D721Med (cell line): ENCODE measurements around the gene AATF.

Experiments used
- DNase-seq: peaks from one replicate; pipeline ENCODE4 v3.0.0; 2011; ENCODE audit warnings: low spot score; ENCODE audit not compliant: insufficient read length
- FAIRE-seq: peaks from 2 replicates; lab custom pipeline; 2011; peaks lifted over from hg19 to GRCh38; lab: Jason Lieb, UNC
- CTCF ChIP-seq: IDR thresholded peaks from 2 replicates; pipeline ENCODE4 v1.5.1; 2012; ENCODE audit warnings: mild to moderate bottlenecking, control low read depth; ENCODE audit not compliant: insufficient read depth; ENCODE audit errors: missing control alignments

Gene AATF

GRCh38 chr17:37103231-37103630 lies 154.5 kb downstream of the AATF start:
- FAIRE-seq: no peak
- TF ChIP-seq CTCF: no peak
- DNase-seq: no peak

GRCh38 chr17:37106049-37106448 lies 157.3 kb downstream of the AATF start:
- TF ChIP-seq CTCF: no peak

More at GRCh38 chr17:37106049-37106448, 157.3 kb downstream of the AATF start:
- DNase-seq (no peak), FAIRE-seq (no peak)
